Limb (tissue), 2 donors: ENCODE measurements around the gene CT47C1.
A peak's percentile ranks its signal among the peaks of the same experiment; 100 is the strongest.
"Not testable (repeated sequence)": the region's sequence is repeated elsewhere in the genome, so short reads cannot be mapped to it uniquely, and the experiment has no call there.

Experiments used
- DNase-seq, 2 donors: peaks; one replicate each; pipeline ENCODE4 v3.0.0-alpha.2; 2016; ENCODE audit errors: extremely low spot score in 2 of 2

The CT47C1 gene

DNA sequence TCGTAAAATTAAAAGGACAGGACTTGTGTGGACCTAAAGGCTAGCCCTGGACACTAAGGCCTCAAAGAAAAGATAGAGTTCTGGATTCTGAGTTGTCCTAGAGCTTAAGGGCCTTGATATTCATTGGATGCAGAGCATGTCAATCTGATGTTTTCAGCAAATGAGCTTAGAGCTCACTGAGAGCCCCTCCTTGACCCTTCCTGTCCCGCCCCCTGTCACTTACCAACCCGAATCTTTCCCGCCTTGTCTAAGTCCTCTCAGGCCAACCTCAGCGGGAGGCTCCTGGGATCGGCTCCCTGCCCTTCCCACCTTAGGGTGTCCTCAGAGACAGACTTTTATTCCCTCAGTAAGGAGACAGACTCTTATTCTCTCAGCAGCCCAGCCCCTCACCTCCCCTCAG is at the start of gene CT47C1:
TSS of gene CT47C1 (plus strand) at position 250 of the 400 bp plus-strand sequence. CDS start 233 bp downstream, outside the sequence.
- no peak for DNase-seq

DNA sequence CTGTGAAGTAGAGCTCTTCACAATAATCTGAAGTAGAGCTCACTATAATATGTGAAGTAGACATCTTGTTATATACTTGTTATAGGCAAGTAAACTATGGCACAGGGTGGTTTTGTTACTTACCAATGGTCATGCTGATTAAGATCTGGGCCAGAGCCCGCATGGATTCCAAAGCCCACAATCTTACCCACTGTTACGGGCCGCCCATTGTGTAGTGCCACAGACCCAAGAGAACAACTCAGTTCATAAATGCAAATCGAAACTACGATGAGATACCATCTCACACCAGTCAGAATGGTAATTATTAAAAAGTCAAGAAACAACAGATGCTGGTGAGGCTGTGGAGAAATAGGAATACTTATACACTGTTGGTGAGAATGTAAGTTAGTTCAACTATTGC is 46.9 kb upstream of the CT47C1 start:
- no peak for DNase-seq

DNA sequence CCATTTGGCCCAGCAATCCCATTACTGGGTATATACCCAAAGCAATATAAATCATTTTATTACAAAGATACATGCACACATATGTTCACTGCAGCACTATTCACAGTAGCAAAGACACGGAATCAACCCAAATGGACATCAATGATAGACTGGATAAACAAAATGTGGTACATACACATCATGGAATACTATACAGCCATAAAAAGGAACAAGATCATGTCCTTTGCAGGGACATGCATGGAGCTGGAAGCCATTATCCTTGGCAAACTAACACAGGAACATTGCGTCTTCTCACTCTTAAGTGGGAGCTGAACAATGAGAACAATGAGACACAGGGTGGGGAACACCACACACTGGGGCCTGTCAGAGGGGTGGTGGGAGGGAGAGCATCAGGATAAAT is 46.4 kb upstream of the CT47C1 start:
- not testable (repeated sequence) for DNase-seq

DNA sequence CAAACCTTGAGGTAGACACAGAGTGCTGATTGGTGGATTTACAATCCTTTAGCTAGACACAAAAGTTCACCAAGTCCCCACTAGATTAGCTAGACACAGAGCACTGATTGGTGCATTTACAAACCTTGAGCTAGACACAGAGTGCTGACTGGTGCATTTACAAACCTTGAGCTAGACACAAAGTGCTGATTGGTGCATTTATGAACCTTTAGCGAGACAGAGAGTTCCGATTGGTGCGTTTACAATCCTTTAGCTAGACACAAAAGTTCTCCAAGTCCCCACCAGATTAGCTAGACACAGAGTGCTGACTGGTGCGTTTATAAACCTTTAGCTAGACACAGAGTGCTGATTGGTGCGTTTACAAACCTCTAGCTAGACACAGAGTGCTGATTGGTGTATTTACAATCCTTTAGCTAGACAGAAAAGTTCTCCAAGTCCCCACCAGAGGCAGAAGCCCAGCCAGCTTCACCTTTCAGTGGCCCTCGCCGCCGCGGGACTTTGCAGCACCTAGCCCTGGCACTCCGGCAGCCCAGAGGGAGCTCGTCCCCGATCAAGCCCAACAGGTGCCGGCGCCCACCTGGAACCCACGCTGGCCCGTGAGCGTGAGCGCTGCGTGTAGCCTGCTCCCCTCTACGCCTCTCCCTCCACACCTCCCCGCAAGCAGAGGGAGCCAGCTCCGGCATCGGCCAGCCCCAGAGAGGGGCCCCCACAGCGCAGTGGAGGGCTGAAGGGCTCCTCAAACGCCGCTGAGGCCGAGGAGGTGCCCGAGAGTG is 44.6 kb upstream of the CT47C1 start:
- not testable (repeated sequence) for DNase-seq

DNA sequence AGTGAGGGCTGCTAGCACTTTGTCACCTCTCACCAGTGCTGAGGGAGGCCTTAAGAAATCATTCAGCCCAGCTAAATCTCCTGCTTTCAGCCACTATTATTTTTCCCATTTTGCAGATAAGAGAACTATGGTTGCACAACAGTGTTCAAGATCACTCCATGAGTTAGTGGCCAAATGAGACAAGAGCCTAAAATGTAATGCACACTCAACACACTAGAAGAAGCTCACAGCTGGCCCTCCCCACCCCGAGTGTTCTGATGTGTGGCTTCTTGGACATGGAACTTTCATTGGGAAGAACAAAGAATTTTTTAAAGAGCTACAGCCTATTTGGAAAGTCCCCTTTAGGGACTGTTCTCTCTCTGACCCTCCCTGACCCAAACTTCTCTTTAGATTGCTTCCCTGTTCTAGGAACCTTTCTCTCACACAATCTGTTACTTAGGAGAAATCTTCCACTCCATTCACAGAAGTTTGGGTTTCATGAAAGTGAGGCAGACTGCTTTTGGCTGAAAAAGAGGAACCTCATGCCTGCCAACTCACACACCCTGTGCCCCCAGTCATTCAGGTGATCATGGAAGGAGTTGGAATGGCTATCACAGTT is 44.0 kb upstream of the CT47C1 start:
- DNase-seq: no peak

DNA sequence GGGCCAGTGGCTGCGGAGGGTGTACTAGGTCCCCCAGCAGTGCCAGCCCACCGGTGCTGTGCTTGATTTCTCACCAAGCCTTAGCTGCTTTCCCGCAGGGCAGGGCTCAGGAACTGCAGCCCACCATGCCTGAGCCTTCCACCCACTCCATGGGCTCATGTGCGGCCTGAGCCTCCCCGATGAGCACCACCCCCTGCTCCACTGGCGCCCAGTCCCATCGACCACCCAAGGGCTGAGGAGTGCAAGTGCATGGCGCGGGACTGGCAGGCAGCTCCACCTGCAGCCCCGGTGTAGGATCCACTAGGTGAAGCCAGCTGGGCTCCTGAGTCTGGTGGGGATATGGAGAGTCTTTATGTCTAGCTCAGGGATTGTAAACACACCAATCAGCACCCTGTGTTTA is 43.1 kb upstream of the CT47C1 start:
- not testable (repeated sequence) for DNase-seq

DNA sequence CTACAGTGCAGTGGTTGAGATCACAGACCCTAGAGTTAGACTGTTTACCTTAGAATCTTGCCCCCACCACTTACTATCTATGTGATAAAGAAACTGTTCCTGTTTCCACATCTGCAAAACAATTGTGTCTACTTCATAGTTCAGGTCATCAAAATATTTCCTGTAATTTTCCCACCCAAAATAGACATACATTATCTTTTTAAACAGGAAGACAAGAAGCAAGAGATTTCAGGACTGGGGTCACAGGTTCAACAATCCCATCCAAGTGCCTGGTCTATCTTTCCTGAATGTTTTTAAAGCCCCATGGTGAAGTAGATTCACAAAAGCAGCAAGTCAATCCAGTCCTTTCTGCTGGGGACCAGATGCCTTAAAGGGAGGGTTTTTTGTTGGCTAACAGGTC is 41.8 kb upstream of the CT47C1 start:
- DNase-seq: no peak

DNA sequence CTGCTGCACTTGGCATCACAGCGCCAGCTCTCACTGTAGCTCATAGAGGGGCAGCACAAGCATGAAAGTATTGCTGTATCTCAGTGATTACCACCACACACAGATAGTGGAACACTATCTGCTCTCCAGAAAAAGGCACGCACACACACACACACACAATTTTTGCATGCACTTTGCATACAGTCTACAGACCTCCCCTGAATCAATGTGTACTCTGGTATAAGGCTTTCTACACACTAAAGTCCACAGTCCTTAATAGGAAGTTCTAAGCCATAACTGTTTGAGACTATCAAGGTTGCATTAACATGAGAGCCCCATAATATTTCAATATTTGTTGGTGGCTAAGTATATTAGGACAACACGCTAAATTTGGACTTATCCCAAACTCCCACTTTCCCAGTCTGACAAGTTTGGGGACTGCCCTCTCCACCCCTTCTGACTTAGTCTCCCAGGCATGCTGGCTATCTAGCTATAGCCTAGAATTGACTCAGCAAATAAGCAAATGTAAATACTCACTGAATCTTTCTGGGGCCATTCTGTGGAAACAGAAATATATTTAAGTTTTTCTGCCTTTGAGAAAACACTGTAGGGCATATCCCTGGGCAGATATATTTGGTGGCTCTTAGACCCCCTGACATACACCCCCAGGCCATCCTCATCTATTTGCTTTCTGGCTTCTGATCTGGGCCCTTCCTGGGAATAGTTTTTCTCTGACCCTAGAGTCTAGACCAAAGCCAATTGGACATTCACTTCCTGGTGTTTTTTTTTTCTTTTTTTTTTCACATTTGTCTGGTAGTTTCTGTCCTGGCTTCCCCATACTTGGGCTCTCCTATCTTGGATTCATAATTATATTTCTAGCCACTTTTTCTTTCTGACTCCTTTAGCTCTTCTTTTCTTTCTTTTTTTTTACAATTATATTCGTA is 36.4 kb upstream of the CT47C1 start:
- no peak for DNase-seq

DNA sequence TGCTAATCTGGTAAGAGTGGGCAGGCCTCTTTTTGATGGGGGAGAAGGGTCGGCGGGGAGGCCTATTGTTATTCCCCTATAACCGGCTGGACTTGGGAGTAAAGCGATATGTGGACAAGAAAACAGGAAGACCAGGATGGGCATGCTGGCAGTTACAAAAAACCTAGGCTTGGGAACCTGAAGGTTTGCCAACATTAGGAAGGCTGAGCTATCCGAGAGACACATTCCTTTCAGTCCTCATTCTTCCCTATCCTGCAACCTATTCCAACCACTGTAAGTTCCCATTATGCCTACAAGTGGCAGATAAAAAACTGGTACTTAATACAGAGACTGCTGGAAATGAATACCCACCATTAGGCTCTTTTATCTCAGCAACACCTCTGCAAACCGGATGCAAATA is 32.4 kb upstream of the CT47C1 start:
- DNase-seq: no peak

DNA sequence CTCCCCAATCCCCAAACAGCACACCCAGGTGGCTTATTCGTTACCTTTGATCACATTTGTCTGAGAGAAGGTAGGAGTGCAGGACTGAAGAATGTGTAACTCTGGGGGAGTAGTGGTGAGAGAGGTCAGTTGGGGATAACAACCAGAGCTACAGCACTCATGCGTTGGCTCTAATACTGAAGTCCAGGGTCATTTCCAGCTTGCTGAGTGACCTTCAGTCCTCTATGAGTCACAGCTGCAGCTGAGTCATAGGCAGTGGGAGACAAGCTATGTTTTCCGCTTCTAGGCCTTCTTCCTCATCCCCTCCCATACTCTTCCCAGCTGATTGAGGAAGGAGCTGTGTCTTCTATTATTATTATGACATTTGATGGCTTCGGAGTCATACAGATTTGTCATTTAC is 31.6 kb upstream of the CT47C1 start:
- no peak for DNase-seq

DNA sequence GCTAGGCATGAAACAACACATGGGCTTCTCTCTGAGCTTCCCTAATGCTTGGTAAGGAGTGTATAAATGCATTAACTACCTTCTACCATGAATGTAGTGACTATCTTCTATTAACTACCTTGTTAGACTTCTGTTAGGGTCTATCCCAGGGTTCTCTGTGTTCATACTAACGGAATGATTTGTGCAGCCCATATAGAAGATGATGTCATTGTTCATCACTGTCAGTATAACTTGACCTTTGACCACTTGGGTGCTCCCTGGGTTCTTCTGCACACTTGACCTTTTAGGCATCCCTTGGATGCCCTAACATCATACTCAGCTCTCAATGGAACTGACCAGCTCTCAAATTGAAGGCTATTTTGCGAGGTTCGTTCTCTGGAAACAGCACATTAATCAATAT is 30.8 kb upstream of the CT47C1 start:
- no peak for DNase-seq

DNA sequence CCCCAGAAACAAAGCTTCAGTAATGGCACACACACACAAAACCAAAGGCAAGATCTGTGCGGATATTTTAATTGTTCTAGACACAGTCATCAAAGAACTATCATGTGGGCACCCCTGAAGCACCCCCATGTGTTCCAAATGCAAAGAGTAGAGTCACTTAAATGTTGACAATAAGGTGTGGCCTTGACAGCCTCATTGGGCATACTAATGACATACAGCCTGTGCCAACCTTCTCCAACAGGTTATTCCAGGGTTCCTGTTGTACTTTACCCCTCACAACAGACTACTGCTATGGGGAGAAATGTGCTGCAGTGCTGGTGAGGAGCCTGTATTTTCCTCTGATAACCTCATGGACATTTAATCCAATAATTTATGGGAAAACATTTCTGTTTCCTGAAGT is 29.8 kb upstream of the CT47C1 start:
- no peak for DNase-seq

DNA sequence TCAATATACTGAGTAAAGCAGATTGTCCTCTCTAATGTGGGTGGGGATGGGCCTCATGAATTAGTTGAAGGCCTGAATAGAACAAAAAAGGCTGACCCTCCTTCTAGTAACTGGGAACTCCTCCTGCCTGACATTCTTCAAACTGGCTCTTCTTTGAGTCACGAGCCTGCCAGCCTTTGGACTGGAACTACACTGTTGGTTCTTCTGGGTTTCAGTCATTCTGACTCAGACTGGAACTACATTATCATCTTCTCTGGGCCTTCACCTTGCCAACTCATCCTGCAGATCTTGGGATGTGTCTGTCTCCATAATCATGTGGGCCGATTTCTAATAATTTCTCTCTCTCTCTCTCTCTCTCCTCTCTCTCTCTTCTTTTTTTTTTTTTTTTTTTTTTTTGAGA is 26.9 kb upstream of the CT47C1 start:
- DNase-seq: no peak

DNA sequence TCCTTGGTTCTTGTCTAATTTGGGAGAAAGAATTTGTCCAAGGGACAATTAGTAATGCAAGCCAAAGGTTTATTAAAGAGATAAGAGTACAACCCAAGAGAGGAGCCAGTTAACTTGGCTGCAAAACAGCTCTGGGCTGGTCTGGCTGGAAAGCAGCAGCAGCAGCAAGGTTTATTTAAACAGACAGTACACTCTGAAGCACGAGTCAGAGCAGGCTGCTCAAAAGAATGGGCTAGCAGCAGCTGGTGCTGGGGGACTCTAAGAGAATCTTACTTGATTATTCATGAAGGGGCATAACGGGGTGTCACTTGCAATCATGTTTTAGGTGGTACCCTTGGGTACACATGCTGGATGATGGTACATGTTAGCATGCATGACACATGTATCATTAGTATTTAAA is 17.1 kb upstream of the CT47C1 start:
- peak in 1 of 2 donors; percentile 2 for DNase-seq

DNA sequence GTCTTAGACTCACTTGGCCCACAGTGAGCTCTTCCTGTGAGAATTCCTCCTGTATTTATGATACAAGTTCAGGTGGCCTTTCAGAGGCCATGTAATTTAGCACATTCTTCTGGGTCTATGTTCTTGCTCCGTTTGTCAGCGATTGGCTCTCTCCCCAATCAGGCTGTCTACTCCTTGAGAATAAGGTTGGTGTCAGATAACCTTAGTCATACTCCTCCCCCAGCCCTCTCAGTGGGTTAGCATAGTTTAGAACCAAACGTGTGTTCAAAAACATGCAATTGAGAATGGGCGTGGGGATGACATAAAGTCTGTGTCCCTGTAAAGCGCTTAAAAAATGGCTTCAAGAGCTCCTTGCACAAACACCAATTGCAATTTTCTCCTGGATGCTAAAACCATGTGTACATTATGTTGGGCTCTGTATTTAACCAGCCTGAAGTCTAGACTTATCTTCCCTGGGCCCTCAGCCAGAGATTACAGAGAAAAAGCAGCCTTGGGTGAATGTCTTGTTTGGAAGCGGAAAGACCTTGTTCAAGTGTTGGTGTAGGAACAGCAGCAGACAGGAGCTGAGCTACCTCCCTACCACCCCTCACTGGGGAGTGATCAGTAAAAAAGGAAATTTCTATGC is 9.9 kb upstream of the CT47C1 start:
- DNase-seq: no peak

DNA sequence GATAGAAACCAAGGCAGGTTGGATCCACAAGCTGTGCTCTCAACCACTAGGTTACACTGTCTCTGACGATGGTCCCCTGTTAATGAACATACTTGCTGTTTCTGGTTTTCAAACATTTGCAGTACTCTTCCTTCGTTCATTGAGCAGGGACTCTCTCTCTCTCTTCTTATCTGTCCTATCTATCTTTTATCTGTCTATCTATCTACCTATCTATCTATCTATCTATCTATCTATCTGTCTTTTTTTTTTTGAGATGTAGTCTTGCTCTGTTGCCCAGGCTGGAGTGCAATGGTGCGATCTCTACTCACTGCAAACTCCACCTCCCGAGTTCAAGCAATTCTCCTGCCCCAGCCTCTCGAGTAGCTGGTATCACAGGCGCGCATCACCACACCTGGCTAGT is 9.4 kb upstream of the CT47C1 start:
- DNase-seq: no peak

DNA sequence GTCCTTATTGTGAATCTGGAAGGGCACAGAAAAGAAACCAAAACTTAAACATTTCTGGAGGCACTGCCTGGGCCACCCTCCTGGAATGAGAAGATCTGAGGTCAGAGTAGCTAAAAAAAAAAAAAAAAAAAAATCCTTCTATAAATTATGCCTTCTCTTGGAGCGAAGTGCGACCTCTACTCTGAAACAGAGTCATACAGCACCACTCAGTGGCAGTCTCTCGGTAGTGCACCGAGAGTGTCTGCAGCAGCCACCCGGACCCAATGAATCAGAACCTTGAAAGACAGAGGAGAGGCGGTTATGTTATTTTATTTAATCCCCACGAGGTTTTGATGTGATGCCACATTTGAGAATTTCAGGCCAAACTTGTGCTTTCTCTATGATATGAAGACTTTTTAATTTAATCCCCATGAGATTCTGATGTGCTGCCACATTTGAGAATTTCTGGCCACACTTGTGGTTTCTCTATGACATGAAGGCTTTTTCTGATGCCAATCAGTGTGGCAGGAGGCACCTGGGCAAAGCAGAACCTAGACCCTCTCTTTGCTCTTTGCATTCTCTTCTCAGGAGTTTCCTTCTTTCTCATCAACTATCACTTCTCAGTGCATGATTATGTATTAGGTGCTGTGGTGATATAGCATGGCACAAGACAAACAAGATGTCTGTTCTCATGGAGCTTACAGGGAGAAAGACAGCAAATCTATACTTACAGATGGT is 5.6 kb upstream of the CT47C1 start:
- peak; percentile 42 for DNase-seq

DNA sequence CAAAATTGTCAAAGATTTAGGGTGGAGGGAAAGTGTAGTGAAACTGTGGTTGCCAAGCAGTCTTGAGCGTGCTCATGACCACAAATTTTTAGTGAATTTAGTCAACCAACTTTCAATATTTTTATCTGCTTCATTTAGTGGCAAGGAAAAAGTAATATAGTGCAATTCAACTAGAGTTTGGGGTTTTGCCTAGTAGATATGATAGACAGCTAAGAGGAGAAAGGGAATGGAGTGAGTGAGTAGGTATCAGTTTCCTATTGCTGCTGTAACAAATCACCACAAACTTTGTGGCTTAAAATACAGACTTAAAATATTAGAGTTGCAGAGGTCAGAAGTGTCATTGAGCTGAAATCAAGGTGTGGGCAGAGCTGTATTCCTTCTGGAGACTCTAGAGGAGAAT is 3.7 kb upstream of the CT47C1 start:
- DNase-seq: no peak

DNA sequence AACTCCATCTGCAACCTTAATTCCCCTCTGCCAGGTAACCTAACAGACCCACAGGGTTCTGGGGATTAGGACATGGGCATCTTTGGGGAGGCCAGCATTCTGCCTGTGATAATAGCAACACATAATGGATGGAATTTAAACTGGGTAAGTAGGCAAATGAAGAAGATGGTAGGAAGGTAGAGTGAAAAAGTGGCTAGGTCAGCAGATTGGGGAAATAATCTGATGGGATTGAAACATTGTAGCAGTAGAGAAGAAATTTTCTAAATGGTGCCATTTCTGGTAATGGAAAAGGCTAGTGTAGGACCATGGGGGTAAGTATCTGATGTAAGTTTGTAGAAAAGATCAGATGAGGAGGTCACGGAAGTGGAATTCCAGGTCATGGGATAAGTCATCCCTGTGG is 3.0 kb upstream of the CT47C1 start:
- DNase-seq: no peak

DNA sequence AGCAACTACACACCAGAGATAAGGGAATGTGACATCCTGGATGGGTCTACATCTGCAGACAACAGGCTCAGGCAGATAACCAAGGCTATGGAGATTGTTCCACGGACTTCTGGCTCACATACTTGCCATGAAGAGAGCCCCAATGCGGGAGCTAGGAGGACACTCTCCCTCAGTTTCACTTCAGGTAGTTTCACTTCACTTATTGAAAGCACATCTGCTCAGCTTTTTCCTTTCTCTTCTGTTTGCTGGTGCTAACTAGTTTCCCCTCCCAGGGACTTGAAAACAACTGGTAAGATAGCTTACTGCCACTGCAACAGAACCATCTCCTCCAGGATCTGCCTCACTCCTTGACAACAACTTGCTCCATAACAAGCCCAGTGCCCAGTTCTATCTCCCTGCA is 1.4 kb upstream of the CT47C1 start:
- DNase-seq: no peak
